CD4-positive, alpha-beta T cell treated with Interleukin-6 for 4 hours (primary cell): ENCODE data around the gene DCAF7.

Experiments used
- DNase-seq: peaks from one replicate; pipeline ENCODE4 v3.0.0-alpha.2; 2020; ENCODE audit warnings: mixed read lengths

The DCAF7 gene

DNA sequence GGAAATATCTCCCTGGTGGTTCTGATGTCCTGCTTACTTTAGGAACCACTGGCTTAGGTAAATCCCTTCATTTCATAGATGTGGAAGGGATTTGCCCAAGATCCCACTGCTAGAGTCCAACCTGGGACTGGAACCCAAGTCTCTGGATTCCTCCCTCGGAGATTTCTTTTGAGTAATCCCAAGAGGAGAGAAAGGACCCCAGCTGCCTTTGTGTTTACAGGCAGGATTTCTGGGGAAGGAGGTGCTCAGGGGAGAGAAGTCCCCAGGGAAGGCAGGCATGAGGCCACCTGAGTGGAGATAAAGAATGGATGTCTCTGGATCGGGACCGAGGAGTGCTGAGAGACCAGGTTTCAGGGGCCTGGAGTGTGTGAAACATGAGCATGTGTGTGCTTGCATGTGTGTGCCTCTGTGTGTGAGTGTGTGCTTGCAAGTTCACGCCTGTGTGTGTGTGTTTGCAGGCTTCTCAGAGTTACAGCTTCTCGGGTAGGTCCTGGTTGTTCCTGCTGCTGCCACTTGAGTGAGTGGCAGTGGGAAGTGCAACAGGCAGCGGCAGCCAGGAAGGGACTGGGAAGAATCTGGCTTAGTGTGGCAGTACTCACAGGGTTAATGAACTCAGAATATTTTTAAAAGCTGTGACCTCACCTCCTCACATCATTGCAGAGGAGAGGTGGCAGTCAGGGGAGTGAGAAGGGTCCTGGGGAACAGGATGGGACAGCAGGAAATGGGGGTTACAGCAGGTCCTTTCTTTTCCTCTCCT lies 24.9 kb upstream of the DCAF7 start:
- no peak for DNase-seq

DNA sequence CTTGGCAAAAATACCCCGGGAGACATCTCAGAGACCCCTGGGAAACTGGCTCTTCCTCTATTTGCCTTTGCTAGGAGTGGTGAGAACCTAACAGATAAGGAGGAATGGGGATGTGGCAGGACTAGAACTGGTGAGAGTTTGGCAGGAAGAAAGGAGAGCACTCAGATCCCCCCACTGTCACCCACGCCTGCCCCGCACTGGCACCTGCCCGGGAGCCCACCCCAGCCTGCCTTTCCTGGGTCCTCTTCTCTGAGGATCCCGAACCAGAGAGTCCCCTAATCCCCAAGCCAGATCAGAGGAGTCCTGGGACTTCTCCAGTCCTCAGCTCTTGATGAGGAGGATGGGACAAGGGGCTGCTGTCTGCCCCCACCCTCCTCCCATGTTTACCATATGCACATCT lies 23.4 kb upstream of the DCAF7 start:
- DNase-seq = no peak

- no peak for DNase-seq
Measured at GRCh38 chr17:63528183-63528582, 22.1 kb upstream of the DCAF7 start.

DNA sequence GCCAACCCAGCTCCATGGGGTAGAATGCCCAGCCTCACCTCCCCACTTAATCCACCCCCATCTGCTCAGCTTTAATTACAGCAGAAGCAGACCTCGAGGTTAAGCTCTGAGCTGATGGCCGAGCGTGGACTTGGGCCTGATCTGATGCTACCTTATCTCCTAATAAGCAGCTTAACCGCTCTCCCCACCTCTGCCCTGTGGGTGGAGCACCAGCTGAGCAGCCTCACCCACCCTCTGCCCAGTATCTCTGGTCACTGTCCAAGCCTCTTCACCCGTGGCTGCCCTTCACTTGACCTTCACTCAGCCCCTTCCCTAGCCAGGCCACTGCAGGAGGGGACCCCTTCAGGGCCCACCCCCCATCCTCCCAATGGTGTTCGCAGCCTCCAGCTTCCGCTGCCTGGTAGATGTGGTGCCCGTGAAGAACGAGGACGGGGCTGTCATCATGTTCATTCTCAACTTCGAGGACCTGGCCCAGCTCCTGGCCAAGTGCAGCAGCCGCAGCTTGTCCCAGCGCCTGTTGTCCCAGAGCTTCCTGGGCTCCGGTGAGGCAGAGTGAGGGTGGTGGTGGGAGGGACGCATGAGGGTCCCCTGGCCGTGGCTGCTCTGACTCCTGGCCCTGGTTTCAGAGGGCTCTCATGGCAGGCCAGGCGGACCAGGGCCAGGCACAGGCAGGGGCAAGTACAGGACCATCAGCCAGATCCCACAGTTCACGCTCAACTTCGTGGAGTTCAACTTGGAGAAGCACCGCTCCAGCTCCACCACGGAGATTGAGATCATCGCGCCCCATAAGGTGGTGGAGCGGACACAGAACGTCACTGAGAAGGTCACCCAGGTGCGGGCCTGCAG lies 20.3 kb upstream of the DCAF7 start:
- no peak for DNase-seq

DNA sequence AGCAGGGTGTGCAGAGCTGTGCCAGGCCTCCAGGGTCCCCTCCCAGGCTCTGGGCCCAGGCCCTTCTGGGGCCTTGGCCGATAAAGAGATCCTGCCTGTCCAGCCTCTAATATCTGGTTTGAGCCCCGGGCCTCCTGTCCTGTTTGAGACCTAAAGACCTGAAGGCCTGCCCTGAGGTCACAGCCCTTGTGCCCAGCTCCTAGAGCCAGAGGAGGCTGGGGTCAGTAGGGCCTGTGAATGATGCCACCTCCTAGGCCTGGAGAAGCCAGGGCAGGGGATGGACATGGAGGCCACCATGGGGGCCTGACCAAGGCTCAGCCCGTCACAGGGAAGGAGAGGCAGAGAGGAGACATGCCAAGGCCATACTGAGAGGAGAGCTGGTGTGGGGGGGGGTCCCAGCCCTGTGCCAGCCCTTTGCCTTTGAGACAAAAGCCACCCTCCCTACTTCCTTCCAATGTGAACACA lies 19.7 kb upstream of the DCAF7 start:
- DNase-seq = no peak

- no peak for DNase-seq
Measured at GRCh38 chr17:63531022-63531965, 19.0 kb upstream of the DCAF7 start.

DNA sequence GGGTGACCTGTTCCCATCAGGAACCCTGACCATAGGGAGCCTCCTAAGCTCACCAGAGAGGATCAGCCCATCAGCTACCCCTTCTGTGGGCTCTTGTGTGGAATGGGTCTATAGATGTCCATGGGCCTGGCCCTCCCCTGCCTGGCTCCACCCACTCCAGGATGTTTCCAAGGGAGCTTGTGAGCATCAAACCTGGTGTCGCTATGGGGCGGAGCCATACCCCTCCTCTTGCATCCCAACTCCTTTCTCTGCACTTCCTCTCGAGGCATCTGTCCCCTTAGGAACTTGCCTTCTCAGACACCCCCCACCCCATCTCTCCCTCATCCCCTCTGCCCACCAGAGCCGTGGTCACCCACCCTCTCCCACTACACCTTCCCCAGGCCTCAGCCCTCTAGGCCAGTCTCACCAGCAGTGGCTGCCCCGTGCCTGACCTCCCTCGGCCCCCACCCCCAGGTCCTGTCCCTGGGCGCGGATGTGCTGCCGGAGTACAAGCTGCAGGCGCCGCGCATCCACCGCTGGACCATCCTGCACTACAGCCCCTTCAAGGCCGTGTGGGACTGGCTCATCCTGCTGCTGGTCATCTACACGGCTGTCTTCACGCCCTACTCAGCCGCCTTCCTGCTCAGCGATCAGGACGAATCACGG lies 16.7 kb upstream of the DCAF7 start:
- no peak for DNase-seq

GRCh38 chr17:63534078-63534570 lies 16.2 kb upstream of the DCAF7 start:
- no peak for DNase-seq

DNA sequence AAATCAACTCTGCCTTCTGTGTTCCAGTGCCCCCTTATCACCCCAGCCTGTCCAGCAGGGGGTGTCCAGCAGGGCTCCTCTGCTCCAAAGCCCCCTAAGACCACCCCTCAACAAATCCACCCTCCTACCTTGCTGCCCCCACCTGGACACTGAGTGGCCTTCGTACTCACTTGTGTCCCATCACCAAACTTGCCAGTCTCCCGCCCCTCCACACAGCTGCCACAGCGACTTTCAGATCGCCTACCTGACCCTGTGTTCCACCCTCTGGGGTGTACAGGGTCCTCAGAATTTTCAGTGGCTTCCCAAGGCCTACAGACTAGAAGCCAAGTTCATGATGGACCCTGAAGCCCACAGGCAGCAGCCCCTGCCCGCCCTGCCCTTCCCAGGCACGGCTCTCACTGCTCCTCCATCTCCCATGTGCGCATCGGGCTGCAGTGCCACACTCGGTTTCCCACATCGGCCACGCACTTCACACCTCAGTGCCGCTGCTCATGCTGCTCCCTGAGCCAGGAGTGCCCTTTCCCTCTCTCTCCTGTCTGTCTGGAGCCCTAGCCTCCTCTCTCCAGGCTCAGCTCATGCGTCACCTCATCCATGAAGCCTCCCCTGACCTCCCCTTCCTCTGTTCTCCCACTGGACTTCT lies 15.3 kb upstream of the DCAF7 start:
- DNase-seq = no peak

- DNase-seq = no peak
Measured at GRCh38 chr17:63535640-63536039, 14.6 kb upstream of the DCAF7 start.

DNA sequence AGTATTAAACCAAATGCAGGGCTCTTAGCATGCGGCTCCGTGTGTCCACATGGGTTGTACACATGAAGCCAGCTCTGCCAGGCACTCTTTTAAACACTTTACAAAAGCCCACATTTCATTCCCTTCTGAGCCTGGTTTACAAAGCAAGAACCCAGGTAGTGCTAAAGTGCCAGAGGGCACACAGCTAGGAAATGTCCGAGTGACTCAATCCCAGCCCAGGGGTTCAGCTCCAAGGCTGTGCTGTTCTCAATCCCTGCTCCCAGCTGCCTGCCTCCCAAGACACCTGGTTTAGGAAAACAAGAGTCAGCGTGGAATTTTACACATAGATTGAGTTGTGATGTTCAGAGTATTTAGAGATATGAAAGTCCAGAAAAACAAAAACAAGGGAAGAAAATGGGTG lies 13.3 kb upstream of the DCAF7 start:
- no peak for DNase-seq

- no peak for DNase-seq
Measured at GRCh38 chr17:63537991-63538692, 12.1 kb upstream of the DCAF7 start.

GRCh38 chr17:63538693-63539595 lies 11.3 kb upstream of the DCAF7 start:
- no peak for DNase-seq

DNA sequence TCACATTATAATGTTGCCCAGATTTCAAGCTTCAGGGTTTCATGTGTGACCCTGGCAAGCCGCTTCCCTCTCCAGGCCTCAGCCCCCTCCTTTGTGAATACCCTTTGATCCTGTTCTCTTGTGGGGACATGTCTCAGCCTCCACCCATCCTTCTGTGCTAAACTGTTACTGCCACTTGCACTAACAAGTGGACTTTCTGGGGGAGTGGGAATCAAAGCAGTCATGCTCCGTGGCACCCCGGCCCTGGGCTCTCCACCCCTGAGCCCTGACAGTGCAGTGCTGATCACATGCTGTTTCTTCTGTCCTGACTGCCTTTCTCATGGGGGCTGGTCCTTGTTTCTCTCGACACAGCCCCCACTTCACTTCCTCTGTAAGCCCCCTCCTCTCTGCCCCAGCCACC lies 9.7 kb upstream of the DCAF7 start:
- no peak for DNase-seq

DNA sequence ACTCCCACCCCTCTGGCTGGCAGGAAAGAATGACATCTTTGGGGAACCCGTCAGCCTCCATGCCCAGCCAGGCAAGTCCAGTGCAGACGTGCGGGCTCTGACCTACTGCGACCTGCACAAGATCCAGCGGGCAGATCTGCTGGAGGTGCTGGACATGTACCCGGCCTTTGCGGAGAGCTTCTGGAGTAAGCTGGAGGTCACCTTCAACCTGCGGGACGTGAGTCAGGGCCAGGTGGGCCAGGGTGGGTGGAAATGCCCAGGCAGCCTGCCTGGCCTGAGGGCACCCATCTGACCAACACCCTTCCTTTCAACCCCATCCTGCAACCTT lies 8.1 kb upstream of the DCAF7 start:
- DNase-seq = no peak

GRCh38 chr17:63542942-63543821 lies 7.1 kb upstream of the DCAF7 start:
- no peak for DNase-seq

- no peak for DNase-seq
Measured at GRCh38 chr17:63543822-63544420, 6.4 kb upstream of the DCAF7 start.

DNA sequence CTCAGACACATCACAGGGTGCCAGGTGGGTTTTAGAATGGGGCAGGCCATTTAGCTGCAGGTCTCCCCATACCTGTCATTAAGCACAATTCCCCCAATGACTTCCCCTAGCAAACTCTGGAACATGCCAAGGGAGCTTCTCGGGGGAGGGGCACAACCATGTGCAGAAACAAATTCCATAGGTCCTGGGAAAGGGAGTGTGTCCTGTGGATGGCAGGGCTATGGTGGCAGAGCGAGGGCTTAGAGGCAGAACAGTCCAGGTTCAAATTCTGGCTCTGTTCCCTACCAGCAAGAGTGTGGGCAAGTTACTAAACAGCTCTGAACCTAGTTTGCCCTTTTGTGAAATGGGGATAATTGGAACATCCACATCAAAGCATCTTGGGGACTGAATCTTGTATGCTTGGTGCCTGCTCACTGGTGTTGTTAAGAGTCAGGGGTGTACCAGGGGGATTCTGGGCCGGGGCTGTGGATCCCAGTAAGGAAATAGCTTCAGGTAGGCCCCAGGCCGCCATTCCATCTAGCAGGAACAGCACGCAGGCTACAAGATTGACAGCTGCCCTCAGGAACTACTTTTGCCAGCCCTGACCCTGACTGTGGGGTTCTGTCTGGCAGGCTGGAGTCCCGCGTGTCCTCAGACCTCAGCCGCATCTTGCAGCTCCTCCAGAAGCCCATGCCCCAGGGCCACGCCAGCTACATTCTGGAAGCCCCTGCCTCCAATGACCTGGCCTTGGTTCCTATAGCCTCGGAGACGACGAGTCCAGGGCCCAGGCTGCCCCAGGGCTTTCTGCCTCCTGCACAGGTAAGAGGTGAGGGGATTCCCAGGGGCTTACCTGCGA lies 5.6 kb upstream of the DCAF7 start:
- DNase-seq = no peak
